SK-N-MC (cell line): ENCODE data around the gene RAVER1.

Experiments used
- EZH2 ChIP-seq: fragments of 200-600 bp; sonication (generic); IDR thresholded peaks from one replicate; pipeline ENCODE4 v1.6.1; 2017; ENCODE audit warnings: antibody characterized with exemption
- POLR2AphosphoS5 ChIP-seq: IDR thresholded peaks from 2 replicates; pipeline ENCODE4 v1.6.1; 2012; ENCODE audit warnings: mild to moderate bottlenecking, low read depth, low read length, borderline replicate concordance

DNA sequence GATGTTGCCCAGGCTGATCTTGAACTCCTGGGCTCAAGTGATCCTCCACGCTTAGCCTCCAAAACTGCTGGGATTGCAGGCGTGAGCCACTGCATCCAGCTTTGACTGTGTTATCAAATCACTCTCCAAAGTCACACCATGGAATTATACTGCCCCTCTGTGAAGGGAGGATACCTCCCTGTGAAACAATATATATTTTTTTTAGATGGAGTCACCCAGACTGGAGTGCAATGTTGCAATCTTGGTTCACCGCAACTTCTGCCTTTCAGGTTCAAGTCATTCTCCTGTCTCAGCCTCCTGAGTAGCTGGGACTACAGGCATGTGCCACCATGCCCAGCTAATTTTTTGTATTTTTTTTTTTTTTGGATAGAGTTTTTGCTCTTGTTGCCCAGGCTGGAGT lies 39.4 kb upstream of the RAVER1 start:
- TF ChIP-seq EZH2 (no peak), POLR2AphosphoS5 (no peak)
